ENCODE data around the gene XYLT1.

GRCh38 chr16:17308186-17308585, 162.6 kb downstream of the XYLT1 start:
- no peak for TF ChIP-seq CTCF (IDR thresholded peaks at IDR 0.05)
- TF ChIP-seq NFIC (IDR thresholded peaks at IDR 0.05; ENCODE audit: borderline replicate concordance) = no peak
- TF ChIP-seq, protein P1, sequence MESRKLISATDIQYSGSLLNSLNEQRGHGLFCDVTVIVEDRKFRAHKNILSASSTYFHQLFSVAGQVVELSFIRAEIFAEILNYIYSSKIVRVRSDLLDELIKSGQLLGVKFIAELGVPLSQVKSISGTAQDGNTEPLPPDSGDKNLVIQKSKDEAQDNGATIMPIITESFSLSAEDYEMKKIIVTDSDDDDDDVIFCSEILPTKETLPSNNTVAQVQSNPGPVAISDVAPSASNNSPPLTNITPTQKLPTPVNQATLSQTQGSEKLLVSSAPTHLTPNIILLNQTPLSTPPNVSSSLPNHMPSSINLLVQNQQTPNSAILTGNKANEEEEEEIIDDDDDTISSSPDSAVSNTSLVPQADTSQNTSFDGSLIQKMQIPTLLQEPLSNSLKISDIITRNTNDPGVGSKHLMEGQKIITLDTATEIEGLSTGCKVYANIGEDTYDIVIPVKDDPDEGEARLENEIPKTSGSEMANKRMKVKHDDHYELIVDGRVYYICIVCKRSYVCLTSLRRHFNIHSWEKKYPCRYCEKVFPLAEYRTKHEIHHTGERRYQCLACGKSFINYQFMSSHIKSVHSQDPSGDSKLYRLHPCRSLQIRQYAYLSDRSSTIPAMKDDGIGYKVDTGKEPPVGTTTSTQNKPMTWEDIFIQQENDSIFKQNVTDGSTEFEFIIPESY (IDR thresholded peaks at IDR 0.05; ENCODE audit: borderline replicate concordance, low read depth) = no peak
- no peak for TF ChIP-seq TEAD4 (IDR thresholded peaks at IDR 0.05; ENCODE audit: borderline replicate concordance, insufficient read depth)
- TF ChIP-seq SIN3A (IDR thresholded peaks at IDR 0.05; ENCODE audit: borderline replicate concordance, low read depth, low read length) = no peak
- no peak for TF ChIP-seq YY1 (IDR thresholded peaks at IDR 0.05; ENCODE audit: low read depth)
- TF ChIP-seq POLR2AphosphoS5 (IDR thresholded peaks at IDR 0.05; ENCODE audit: low read depth, low read length) = no peak
- TF ChIP-seq RAD21 (IDR thresholded peaks at IDR 0.05; ENCODE audit: low read length) = no peak
- TF ChIP-seq TCF12 (IDR thresholded peaks at IDR 0.05) = no peak

Measured in SK-N-SH (cell line).